Coronary artery (tissue), 2 donors: Measurements from ENCODE around the gene EFNB2.

Source experiments
- DNase-seq: peaks from one replicate; pipeline ENCODE4 v3.0.0-alpha.2; 2017; ENCODE audit warnings: low spot score
- H3K27ac ChIP-seq, 2 donors: fragments of 200-600 bp; sonication (generic); one replicate each; pipeline ENCODE4 v1.5.1; 2016 to 2019
- H3K4me3 ChIP-seq: fragments of 200-600 bp; sonication (generic); 2 replicates; pipeline ENCODE4 v1.5.1; 2016; ENCODE audit warnings: mild to moderate bottlenecking, moderate library complexity
- CTCF ChIP-seq: fragments of 200-600 bp; sonication (generic); IDR thresholded peaks from one replicate; pipeline ENCODE4 v1.5.1; 2019; ENCODE audit warnings: antibody characterized with exemption

The EFNB2 gene

GRCh38 chr13:106561551-106562170 is 26.2 kb upstream of the EFNB2 start:
- DNase-seq = no peak
- H3K4me3 ChIP-seq = peak overlapping the region; percentile 39
- TF ChIP-seq CTCF = no peak
- peak overlapping the region; percentile 39 to 49 for H3K27ac ChIP-seq

GRCh38 chr13:106560821-106561220 is 25.4 kb upstream of the EFNB2 start:
- TF ChIP-seq CTCF = no peak
- no peak overlapping the region for H3K27ac ChIP-seq
- DNase-seq = no peak
- H3K4me3 ChIP-seq = no peak overlapping the region

GRCh38 chr13:106558527-106558926 is 23.1 kb upstream of the EFNB2 start:
- Histone ChIP-seq H3K4me3 (no peak overlapping the region), H3K27ac (peak overlapping the region in 1 of 2 donors; percentile 42)
- DNase-seq = no peak
- TF ChIP-seq CTCF = no peak

GRCh38 chr13:106555631-106556328 is 20.3 kb upstream of the EFNB2 start:
- no peak overlapping the region for H3K27ac ChIP-seq
- TF ChIP-seq CTCF = no peak

GRCh38 chr13:106551751-106552150 is 16.3 kb upstream of the EFNB2 start:
- no peak overlapping the region for H3K4me3 ChIP-seq
- no peak for TF ChIP-seq CTCF
- H3K27ac ChIP-seq = peak overlapping the region in 1 of 2 donors; percentile 25
- DNase-seq = no peak

More at GRCh38 chr13:106555631-106556328, 20.3 kb upstream of the EFNB2 start:
- no peak overlapping the region for H3K4me3 ChIP-seq
- no peak for DNase-seq

- no peak for TF ChIP-seq CTCF
Observed at GRCh38 chr13:106551350-106551749, 15.9 kb upstream of the EFNB2 start.

GRCh38 chr13:106550570-106551135 is 15.2 kb upstream of the EFNB2 start:
- no peak for DNase-seq
- no peak overlapping the region for H3K27ac ChIP-seq
- H3K4me3 ChIP-seq = no peak overlapping the region
- TF ChIP-seq CTCF = no peak

More at GRCh38 chr13:106551350-106551749, 15.9 kb upstream of the EFNB2 start:
- Histone ChIP-seq H3K4me3 (no peak overlapping the region), H3K27ac (peak overlapping the region in 1 of 2 donors; percentile 25)
- DNase-seq = no peak
